ENCODE data around the gene TMEM132E. TPM values are rescaled to one million over a fixed set of nuclear protein-coding genes. Genes with fewer than 3 reads are reported as not detected.

Gene TMEM132E
- total and polyA plus RNA-seq, 2 of the 4 experiments (the other 2 are of a cell fraction) = not detected

DNA sequence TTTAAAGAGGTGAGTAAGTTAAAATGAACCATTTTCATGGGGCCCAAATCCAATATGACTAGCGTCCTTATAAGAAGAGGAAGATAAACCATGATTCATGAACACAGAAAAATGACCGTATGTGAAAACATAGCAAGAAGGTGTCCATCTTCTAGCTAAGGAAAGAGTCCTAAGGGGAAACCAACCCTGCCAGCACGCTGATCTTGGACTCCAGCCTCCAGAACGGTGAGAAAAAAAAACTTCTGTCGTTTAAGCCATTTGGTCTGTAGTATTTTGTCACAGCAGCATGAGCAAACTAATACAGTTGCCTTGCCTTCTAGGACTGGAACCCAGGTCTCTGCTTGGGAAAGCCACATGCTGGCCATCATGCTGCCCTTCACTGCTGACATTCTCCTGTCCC lies 4.2 kb upstream of the TMEM132E start:
- POLR2A ChIA-PET (ENCODE audit: unreplicated experiment) = no interaction called here
- Histone ChIP-seq H3K9me1 (ENCODE audit: insufficient read depth, low read length) (no peaks in the 10 kb centered on the region), H4K20me1 (ENCODE audit: insufficient read depth, low read length) (no peaks in the 10 kb centered on the region), H3K4ac (ENCODE audit: low read depth, low read length) (no peak overlapping the region), H3K56ac (ENCODE audit: extremely low read depth, insufficient read depth, low read length) (no peak overlapping the region), H3K4me2 (ENCODE audit: low read depth, low read length) (no peak overlapping the region), H2AK5ac (ENCODE audit: low read depth, low read length) (no peak overlapping the region), H4K5ac (ENCODE audit: low read depth, low read length) (no peak overlapping the region), H4K8ac (ENCODE audit: low read depth in 2 of 2, low read length in 2 of 2) (no peak overlapping the region), H3K27me3 (ENCODE audit: control insufficient read depth, insufficient read depth, low read length) (peaks cover 39% of the 10 kb centered on the region), H3K79me1 (ENCODE audit: low read depth in 1 of 2, low read length in 2 of 2) (no peaks in the 10 kb centered on the region), H2BK20ac (ENCODE audit: low read depth, low read length) (no peak overlapping the region), H2BK15ac (ENCODE audit: low read depth, low read length) (no peak overlapping the region), H3K14ac (replicated peaks; ENCODE audit: low read depth, low read length) (no peak overlapping the region), H3K4me3 (ENCODE audit: insufficient read depth, low read depth, low read length) (no peak overlapping the region), H3K36me3 (ENCODE audit: control insufficient read depth, insufficient read depth, low read length) (no peaks in the 10 kb centered on the region), H3K4me1 (ENCODE audit: control insufficient read depth, insufficient read depth, low read length) (peaks cover 2% of the 10 kb centered on the region; the same call in 1 of the 2 replicates), H2AK9ac (replicated peaks; ENCODE audit: low read depth, low read length, poor library complexity) (no peak overlapping the region), H2BK5ac (ENCODE audit: low read depth, low read length, poor library complexity, severe bottlenecking) (no peak overlapping the region), H3K18ac (ENCODE audit: low read depth, low read length) (no peak overlapping the region), H3K9ac (ENCODE audit: low read depth, low read length) (no peak overlapping the region), H4K91ac (ENCODE audit: insufficient read depth, low read depth, low read length) (no peak overlapping the region), H3K27ac (ENCODE audit: insufficient read depth, low read length) (no peak overlapping the region), H2BK120ac (ENCODE audit: low read depth, low read length) (no peak overlapping the region), H2AFZ (replicated peaks; ENCODE audit: low read length, poor library complexity) (no peak overlapping the region), H3K23ac (ENCODE audit: low read depth, low read length) (no peak overlapping the region), H3K9me3 (ENCODE audit: control insufficient read depth, insufficient read depth, low read length) (no peaks in the 10 kb centered on the region)
- dilution Hi-C loops (cut with HindIII; ENCODE audit: low sequenced_read_pairs, unreplicated experiment) = no loop called here
- ATAC-seq (ENCODE audit: low read depth) (no peak), DNase-seq (no peak)
- CTCF ChIA-PET = no interaction called here
- intact Hi-C loops (cut with micrococcal nuclease) = no loop called here
- TF ChIP-seq, protein P1, sequence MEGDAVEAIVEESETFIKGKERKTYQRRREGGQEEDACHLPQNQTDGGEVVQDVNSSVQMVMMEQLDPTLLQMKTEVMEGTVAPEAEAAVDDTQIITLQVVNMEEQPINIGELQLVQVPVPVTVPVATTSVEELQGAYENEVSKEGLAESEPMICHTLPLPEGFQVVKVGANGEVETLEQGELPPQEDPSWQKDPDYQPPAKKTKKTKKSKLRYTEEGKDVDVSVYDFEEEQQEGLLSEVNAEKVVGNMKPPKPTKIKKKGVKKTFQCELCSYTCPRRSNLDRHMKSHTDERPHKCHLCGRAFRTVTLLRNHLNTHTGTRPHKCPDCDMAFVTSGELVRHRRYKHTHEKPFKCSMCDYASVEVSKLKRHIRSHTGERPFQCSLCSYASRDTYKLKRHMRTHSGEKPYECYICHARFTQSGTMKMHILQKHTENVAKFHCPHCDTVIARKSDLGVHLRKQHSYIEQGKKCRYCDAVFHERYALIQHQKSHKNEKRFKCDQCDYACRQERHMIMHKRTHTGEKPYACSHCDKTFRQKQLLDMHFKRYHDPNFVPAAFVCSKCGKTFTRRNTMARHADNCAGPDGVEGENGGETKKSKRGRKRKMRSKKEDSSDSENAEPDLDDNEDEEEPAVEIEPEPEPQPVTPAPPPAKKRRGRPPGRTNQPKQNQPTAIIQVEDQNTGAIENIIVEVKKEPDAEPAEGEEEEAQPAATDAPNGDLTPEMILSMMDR (conservative IDR thresholded peaks at IDR 0.05; ENCODE audit: low read depth, low read length) = no peak
- TF ChIP-seq FOS (IDR thresholded peaks at IDR 0.05; ENCODE audit: low read depth, low read length) (no peak), CEBPB (IDR thresholded peaks at IDR 0.05; ENCODE audit: low read depth, low read length) (no peak), SMC3 (IDR thresholded peaks at IDR 0.05; ENCODE audit: low read depth, low read length) (no peak), POLR2A (IDR thresholded peaks at IDR 0.05; ENCODE audit: low read depth, low read length) (no peak), RFX5 (IDR thresholded peaks at IDR 0.05; ENCODE audit: low read depth, low read length) (no peak), USF2 (IDR thresholded peaks at IDR 0.05; ENCODE audit: low read depth, low read length) (no peak), RCOR1 (IDR thresholded peaks at IDR 0.05; ENCODE audit: insufficient replicate concordance, low read length) (no peak), NFE2L2 (IDR thresholded peaks at IDR 0.05; ENCODE audit: low read depth, low read length) (no peak), MAZ (IDR thresholded peaks at IDR 0.05; ENCODE audit: borderline replicate concordance, low read depth, low read length) (no peak)
- BruUV-seq (replicated peaks) = no TSS peak
- 47% methylated on average over 2 of the region's 5 CpGs; no CpG with 5 or more reads in 1 of the 2 experiments for WGBS, 2 experiments (ENCODE audit: extremely low coverage in 2 of 2, insufficient read length in 1 of 2)
- in situ Hi-C loops (cut with MboI; ENCODE audit: low sequenced_read_pairs) = no loop called here

Measured in IMR-90 (cell line).